ENCODE data around the gene HTT.

Gene HTT

DNA sequence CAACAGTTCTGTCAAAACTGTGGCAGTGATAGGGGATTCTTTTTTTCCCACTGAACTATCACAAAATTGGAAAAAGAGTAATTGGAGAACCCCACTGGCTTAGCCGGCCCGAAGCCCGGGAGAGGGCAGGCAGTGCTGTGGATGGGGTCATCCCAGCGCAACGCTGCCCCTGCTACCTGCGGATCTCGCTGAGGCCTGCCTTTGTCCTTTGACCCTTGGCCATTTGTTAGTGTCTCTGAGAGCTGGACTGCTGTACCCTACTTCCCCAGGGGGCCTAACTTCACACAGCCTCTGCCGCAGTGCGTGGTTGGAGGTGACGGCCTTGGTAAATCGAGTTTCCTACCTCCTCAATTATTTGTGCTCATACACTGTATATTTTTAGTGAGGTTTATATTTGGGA, 131.5 kb downstream of the HTT start:
- DNase-seq: no peak

DNA sequence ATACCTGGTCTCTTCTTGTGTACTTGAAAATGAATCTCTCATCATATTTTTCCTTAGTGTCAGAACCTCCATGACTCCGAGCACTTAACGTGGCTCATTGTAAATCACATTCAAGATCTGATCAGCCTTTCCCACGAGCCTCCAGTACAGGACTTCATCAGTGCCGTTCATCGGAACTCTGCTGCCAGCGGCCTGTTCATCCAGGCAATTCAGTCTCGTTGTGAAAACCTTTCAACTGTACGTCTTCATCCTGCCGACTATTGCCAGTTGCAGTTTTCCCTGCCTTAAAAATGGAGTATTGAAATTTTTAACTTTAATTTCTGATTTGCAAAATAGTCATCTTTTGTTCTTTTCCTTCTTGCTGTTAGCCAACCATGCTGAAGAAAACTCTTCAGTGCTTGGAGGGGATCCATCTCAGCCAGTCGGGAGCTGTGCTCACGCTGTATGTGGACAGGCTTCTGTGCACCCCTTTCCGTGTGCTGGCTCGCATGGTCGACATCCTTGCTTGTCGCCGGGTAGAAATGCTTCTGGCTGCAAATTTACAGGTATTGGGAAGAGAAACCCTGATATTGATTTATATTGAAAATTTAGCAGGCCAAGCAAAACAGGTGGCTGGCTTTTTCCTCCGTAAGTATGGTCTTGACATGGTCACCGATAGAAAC, 132.1 kb downstream of the HTT start:
- no peak for DNase-seq

DNA sequence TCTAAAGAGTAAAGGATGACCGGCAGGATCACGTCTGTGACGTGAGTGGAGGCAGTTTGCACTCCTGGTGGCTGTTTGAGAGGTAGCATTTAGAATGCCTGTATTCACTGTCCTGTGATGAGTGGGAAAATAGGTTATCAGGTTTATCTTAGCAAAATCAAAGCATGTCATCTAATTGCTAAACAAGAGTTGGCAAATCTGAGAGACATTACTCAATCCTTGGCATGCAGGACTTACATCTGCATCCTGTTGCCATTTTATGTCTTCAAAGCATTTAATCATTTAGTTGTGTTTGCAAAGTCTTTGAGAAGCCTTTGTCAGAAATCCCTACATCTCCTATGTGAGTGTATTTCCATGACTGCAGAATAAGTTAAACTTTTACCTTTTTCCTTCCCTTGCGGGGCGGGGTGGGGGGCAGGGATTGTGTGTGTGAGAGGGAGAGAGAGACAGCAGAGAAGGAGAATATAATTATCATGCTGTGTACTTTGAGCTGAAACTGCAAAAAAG, 133.1 kb downstream of the HTT start:
- DNase-seq: no peak

DNA sequence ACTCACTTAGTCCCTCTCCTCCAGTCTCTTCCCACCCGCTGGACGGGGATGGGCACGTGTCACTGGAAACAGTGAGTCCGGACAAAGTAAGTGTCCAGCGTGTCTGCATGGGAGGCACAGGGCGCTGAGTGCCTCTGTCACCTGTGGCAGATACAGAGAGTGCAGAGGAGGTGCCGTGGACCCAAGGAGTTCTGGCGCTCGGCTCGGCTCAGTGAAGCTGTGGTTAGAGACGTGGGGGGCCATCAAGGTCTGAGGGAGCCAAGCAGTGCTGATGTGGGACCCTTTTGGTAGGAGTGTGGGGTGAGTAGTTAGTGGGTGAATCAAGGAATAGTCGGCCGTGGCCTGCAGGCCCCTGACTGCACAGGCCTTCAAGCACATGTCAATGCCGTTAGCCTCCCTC, 134.3 kb downstream of the HTT start:
- DNase-seq: no peak

DNA sequence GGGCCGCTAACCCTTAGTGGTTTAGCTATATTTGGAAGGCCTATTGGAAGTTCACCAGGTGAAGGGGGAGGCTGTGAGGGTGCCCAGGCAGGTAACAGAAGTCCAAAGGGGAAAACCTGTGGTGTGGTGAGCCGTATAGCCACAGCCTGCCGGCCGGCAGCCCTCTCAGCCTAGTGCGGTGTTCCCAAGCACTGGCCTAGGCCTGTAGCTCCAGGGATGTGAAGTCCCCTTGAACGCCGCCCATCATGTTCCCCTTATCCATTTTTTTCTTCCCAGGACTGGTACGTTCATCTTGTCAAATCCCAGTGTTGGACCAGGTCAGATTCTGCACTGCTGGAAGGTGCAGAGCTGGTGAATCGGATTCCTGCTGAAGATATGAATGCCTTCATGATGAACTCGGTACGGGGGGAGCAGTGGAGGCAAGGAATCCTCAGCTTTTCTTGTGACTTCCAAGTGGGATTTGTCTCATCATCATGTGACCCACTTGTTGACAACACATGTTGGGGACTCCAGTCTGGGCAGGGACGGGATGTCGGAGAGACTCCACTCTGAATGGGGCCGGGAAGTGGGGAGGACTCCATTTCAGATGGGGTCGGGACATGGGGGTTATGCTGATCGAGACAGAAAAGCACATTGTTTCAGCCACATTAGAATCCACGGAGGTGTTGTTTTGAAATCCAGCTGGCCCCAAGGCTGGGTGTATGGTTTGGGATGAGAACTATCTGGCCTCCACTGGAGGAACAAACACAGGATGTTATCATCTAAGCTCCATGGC, 135.3 kb downstream of the HTT start:
- no peak for DNase-seq

DNA sequence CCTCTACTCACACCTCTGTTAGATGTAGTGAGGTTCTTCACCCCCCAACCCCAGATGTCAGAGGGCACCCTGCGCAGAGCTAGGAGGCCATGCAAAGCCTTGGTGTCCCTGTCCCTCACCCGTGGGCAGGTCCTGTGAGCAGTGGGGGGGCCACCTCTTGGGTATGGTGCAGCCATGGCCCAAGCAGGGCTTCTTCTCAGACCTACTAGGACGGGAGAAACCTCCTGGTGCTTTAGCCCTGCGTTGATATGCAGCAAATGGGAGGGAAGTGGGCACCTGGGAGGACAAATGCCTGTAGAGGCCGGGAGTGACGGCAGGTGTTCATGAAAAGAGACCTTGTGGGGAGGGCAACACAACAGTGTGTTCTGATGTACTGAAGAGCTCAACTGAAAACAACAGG, 136.0 kb downstream of the HTT start:
- no peak for DNase-seq

DNA sequence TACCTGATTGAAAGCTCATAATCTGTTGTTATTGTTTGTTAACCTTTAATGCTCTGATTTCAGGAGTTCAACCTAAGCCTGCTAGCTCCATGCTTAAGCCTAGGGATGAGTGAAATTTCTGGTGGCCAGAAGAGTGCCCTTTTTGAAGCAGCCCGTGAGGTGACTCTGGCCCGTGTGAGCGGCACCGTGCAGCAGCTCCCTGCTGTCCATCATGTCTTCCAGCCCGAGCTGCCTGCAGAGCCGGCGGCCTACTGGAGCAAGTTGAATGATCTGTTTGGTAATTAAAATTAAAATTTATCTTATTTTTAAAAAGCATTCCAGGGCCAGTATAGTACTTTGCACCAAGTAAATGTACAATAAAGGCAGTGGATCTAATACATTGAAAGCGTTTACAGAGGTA, 137.4 kb downstream of the HTT start:
- DNase-seq: no peak

DNA sequence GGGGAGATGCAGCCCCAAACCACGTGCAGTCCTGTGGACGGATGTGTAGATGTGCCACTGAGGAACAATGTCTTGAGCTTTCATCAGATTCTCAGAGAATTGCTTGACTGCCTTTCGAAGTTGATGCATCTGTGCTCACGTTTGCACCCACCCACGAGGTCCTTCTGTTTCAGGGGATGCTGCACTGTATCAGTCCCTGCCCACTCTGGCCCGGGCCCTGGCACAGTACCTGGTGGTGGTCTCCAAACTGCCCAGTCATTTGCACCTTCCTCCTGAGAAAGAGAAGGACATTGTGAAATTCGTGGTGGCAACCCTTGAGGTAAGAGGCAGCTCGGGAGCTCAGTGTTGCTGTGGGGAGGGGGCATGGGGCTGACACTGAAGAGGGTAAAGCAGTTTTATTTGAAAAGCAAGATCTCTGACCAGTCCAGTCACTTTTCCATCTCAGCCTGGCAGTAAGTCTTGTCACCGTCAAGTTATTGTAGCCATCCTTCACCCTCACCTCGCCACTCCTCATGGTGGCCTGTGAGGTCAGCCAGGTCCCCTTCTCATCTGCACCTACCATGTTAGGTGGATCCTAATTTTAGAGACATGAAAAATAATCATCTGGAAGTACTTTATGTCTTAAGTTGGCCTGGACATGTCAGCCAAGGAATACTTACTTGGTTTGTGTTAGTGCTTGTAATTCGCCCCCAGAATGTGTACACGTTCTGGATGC, 138.1 kb downstream of the HTT start:
- no peak for DNase-seq

DNA sequence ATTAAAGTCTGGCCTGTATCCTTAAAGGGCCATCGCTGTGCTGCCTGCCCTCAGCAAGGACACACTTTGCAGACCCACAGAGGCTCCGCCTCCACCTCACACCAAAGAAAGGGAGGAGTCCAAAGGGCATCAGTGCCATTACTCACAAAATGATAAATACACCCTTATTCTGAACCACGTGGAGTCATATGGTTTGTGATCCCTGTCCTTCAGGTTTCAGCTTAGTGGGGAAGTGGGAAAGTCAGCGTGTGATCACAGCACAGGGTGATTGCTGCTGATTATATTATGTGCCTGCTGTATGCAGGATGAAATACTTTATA, 138.6 kb downstream of the HTT start:
- DNase-seq: no peak

DNA sequence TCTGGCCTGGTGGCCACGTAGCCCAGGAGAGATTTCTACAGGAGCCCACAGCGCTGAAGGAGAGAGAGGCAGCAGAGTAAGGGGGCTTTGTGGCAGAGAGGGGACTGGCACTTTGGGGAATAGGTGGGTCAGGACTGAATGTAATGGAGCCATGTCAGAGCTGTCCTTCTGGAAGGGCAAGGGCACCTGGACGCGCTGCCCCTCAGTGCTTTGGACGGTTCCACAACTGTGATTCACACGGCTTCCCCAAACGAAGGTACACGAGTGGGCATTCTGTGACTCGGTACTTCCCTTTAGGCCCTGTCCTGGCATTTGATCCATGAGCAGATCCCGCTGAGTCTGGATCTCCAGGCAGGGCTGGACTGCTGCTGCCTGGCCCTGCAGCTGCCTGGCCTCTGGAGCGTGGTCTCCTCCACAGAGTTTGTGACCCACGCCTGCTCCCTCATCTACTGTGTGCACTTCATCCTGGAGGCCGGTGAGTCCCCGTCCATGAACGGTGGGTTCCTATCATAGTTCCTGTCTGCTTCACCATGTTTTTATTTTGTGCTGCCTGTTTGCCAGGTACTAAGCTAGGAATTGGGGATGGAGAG, 139.3 kb downstream of the HTT start:
- DNase-seq: no peak

DNA sequence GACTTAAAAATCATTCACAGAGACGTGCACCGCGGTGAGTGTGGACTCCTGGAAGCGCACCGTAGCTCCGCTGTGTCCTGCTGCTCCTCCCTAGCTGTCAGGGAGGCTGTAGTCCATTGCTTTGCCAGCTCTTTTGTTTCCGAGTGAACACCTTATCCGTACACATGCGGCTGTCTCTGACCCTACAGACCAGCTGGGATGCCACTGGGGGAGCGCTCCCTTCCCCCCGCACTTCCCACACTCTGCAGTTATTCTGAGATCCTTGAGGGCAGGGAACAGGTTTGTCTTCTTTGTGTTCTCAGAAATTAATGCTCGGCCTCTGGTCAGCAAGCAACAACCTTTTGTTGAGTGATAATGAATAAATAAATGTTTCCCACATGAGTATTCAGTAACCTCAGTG, 140.8 kb downstream of the HTT start:
- no peak for DNase-seq

DNA sequence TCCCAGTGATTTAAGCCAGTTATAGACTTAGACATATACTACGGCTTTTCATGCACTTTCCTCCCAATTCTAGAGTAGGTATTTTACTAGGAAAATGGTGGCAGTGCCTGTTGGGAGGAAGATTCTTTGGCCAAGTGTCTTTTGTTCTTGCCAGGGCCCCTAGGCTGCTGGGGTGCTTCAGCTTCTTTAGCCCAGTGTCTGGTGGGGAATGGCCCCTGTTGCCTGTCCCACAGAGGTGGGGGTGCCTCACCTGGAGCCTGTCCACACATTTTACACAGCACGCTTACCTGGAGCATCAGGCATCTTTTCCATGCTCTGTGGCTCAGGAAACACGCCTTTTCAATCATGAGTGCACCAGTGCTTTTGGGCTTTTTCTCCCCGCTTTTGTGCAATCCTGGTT, 141.3 kb downstream of the HTT start:
- no peak for DNase-seq

DNA sequence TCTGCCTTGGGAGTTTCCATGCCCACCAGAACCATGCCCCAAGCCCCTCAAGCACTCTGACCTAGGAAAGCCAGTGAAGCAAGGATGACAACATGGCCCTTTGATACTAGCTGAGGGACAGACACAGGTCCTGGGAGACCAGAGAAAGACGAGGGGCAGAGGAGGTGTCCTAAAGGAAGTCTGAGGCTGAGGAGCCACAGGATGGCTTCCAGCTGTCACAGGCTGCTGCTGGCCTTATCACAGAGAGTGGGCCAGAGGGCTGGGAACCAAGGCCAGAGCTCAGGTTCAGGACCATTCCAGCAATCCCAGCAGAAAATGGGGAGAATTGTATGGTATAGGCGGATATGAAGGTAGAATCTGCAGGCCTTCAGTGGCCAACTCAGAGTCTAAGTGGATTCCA, 142.8 kb downstream of the HTT start:
- DNase-seq: no peak

DNA sequence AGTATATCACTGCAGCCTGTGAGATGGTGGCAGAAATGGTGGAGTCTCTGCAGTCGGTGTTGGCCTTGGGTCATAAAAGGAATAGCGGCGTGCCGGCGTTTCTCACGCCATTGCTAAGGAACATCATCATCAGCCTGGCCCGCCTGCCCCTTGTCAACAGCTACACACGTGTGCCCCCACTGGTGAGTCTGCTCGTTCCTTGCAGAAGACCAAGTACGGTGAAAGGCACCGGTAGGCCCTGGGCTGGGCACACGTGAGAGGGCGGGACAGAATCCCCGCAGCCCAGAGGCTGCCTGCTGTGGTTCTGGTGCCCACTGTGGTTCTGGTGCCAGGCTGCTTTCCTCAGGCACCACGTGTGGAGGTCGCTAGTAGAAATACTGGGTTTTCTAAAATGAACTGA, 143.3 kb downstream of the HTT start:
- no peak for DNase-seq

DNA sequence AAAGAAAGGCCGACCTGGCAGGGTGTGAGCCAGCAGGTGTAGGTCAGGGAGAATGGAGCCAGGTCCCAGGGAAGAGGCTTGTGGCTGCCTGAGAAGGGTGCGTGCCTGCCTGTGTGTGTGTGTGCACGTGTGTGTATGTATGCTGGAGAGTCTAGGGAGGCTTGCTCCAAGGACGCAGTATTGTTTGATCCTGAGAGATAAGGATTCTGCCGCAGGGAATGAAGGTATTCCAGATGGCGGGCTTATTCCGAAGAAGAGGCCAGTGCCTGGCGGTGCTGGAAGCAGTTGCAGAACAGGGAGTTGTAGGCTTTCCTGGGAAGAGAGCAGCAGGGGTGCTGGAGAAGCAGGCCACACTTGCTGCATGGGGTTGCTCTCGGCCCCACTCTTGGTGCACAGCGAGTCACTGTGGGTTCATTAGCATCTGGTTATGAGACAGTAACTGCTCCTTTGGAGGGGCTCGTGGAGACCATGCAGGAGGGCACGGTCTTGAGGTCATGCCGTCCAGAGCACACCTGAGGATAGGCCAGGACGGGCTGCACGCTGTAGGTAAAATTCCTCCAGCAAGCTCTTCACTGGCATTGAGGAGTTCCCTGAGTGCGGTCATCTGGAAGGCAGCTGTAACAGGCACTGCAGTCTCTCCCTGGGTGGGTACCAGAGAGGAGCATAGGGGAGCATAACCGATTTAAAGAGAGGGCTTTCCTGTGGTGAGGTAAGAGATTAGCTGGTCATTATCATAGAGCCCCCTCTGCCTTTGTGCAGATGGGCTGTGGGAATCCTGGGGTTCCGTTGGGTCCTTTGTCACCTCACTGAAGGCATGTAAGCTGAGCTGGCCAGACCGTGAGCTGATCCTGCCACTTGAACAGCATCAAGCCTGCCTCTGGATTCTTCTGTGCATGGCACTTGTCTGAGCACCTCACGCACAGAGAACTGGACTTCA, 144.6 kb downstream of the HTT start:
- DNase-seq: no peak

DNA sequence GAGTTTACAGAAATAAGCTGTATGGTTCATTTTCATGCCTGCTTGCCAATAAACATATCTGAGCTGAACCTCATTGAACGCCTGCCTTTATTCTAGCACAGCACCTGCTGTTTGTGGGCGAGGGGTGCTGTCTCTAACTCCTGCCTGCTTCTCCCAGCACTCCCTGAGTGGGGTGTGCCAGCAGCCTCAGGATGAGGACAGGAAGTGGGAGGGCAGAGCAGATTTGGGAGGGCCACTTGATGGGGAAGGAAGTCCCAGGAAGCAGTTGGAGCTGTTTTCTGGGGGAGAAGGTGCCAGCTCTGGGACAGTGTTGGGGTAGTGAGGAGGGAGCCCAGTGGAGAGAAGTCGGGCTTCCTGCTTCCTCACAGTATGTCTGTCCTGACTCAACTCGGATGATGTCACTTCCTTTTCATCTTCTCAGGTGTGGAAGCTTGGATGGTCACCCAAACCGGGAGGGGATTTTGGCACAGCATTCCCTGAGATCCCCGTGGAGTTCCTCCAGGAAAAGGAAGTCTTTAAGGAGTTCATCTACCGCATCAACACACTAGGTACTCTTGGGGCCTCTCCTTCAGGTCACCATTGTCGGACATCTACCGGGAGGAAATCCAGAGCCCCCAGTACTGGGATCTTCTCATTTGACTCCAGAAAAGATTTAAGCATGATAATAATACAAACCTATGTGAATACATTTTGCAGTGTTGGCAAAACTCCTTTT, 145.4 kb downstream of the HTT start:
- DNase-seq: no peak

DNA sequence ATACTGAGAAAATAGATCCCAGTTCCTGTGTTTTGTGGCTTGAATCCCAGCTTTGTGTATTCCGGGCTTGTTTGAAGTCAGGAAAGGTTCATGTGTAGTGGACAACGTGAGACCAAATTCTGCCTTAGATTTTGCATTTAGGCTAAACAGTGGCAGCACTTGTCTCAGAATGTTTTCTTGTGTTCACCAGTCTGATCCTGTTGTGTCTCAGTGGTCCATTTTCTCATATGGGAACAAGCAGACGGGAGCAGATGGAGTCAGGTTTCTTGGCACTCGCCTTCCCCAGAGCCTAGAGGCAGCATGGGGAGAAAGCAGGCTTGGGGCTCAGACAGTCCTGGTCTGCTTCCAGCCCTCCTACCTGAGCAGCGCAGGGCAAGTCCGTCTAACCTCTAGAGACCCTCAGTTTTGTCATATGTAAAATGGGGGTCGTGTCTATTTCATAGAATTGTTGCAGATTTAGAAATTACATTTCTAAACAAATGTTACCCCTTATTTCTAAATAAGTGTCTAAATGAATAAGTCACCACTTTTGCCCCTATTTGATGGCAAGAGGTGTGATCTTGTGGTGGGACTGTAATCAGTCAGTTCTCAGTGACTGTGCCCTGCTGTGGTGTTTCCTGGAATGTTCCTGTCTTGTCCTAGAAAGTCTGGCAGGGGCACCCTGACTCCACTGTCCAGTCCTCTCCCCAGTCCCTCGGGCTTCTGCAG, 146.1 kb downstream of the HTT start:
- no peak for DNase-seq

DNA sequence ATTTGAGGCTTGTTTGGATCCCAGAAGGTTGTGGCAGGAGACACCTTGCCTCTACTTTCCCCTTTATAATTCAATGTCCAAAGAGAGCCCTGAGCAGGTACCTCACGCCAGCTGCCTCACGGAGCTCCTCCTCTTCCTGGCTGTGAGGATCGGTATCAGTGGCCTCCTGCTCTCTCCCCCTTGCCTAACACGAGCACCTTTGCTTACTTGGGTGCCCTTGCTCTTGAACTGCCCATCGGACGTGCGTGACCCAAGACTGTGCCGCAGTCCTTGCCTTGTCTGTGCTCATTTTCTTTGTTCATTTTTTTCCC, 146.7 kb downstream of the HTT start:
- DNase-seq: no peak

DNA sequence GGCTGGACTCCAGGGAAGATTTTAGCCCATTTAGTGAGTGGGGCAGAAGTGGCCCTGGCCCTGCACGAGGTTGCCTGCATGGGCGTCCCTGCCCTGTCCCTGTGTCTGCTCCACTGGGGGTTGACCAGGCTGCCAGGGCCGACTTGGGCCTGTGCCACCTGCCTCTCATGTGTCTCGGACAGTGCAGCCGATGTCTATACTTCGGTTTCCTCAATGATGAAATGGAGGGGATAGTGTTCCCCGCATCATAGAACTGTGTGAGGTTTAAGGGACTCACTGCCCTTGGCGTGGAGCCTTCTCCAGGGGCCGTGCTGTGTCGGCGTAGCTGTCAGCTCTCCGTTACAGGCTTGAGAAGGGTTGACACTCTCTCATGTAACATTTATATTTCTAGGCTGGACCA, 147.5 kb downstream of the HTT start:
- DNase-seq: no peak

DNA sequence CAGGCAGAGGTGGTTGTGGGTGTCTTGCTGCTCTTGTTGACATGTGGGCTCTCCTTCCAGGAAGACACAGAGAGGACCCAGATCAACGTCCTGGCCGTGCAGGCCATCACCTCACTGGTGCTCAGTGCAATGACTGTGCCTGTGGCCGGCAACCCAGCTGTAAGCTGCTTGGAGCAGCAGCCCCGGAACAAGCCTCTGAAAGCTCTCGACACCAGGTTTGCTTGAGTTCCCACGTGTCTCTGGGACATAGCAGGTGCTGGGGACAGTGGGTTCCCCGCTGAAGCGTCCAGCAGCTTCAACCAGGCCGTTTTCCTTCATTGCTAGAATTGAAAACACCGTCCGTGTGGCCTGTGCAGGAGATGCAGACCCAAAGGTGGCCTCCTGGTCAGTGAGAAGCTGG, 148.9 kb downstream of the HTT start:
- no peak for DNase-seq

DNA sequence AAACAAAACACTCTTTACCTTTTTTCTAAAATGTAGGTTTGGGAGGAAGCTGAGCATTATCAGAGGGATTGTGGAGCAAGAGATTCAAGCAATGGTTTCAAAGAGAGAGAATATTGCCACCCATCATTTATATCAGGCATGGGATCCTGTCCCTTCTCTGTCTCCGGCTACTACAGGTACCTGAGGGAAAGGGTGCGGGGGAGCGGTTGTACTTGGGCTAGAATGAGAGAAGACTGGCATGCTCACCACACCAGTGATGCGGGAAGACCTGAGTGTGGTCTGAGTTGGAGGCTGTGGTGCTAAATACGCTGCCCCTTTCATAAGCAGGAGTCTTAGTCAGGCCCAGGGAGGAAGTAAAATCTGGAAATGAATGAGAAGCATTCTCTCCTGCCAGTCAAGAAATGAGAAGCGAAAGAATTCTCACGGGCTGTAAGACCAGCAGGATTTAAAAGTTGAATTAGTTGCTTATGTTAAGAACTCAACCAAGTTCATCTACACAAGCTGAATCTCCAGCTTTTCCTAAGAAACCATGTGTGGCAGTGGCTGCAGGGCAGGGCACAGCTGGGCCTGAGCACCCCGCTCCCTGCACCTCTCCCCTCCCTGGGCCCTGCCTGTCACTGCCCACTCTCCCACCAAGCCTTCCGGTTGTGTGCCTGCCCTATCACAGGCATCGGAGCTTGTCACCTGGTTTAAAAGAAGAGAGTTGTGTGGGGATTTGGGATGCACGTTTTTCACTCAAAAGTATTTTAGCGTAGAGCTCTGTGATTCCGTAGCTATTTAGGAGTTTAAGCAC, 149.7 kb downstream of the HTT start:
- DNase-seq: no peak

Measured in NCI-H1105 (cell line).